Measurements from ENCODE around the gene BMPR1A. TPM values are rescaled to one million over a fixed set of nuclear protein-coding genes. Genes with fewer than 3 reads are reported as not detected.

BMPR1A gene
- total RNA-seq, 2 donors from 2014 or later, result 37.4 to 50.9 TPM

DNA sequence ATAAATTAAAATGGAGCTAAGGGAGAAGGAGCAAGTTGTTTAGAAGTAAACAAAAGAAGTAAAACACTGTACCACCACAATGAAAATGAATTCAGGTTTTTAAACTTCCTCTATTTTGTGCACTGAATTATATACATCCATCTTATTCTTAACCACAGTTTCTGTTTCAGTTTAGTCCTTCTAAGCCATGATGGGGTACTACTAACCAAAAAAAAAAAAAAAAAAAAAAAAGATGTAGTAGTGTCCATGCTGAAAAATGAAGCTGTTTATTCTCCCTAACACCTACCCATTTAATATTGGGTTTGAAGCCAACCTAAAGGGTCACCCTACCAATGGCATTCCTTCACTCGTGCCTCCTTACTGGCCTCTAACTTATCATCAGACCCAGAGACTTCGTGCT lies 3.4 kb upstream of the BMPR1A start:
- Histone ChIP-seq H3K27ac (peak overlapping the region; percentile 19), H3K4me1 (peaks cover under 1% of the 10 kb centered on the region), H3K27me3 (no peaks in the 10 kb centered on the region), H3K9ac (ENCODE audit: low read depth in 2 of 2, low read length in 2 of 2) (no peak overlapping the region), H3K4me3 (no peak overlapping the region), H3K36me3 (no peaks in the 10 kb centered on the region), H3K9me3 (no peaks in the 10 kb centered on the region)
- TF ChIP-seq, protein P1, sequence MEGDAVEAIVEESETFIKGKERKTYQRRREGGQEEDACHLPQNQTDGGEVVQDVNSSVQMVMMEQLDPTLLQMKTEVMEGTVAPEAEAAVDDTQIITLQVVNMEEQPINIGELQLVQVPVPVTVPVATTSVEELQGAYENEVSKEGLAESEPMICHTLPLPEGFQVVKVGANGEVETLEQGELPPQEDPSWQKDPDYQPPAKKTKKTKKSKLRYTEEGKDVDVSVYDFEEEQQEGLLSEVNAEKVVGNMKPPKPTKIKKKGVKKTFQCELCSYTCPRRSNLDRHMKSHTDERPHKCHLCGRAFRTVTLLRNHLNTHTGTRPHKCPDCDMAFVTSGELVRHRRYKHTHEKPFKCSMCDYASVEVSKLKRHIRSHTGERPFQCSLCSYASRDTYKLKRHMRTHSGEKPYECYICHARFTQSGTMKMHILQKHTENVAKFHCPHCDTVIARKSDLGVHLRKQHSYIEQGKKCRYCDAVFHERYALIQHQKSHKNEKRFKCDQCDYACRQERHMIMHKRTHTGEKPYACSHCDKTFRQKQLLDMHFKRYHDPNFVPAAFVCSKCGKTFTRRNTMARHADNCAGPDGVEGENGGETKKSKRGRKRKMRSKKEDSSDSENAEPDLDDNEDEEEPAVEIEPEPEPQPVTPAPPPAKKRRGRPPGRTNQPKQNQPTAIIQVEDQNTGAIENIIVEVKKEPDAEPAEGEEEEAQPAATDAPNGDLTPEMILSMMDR (IDR thresholded peaks at IDR 0.05), result no peak
- intact Hi-C loops (cut with DNase I), result no loop called here
- DNase-seq, result no peak

DNA sequence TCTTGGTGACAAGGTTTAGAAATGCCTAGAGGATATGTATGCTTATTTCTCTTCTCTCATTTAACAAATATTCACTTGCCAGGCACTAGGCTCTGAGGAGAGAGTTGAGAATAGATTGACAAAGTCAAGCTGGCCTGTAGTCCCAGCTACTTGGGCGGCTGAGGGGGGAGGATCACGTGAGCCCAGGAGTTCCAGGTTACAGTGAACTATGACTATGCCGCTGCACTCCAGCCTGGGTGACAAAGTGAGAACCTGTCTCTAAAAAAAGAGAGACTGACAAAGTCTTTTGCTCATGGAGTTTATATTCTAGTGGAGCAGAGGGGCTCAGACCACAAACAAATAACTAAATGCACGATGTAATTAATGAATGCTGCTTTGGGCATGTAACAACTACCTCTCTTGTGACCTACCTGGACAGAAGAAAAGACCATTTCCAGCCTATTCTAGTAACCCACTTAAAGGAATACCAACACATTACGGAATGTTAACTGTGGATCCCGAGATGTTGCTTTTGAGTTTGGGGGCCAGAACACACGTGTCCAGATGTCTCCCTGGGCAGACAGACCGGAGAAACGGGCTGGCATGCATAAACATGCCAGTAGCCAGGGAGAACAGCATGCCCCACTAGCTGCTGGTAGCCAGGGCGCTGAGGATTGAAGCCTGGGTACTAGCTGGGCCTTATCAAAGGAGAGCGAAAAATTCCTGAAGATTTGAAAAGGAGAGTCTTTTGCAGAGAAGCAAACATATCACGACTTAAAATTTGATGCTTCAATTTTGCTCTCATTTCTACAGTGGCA lies 2.6 kb upstream of the BMPR1A start:
- TF ChIP-seq, protein P1 (IDR thresholded peaks at IDR 0.05), result no peak
- Histone ChIP-seq H3K27ac (no peak overlapping the region), H3K36me3 (no peaks in the 10 kb centered on the region), H3K9ac (ENCODE audit: low read depth in 2 of 2, low read length in 2 of 2) (no peak overlapping the region), H3K4me1 (peaks cover 4% of the 10 kb centered on the region), H3K4me3 (no peak overlapping the region), H3K27me3 (no peaks in the 10 kb centered on the region), H3K9me3 (no peaks in the 10 kb centered on the region)
- no peak for DNase-seq
- intact Hi-C loops (cut with DNase I), result no loop called here

DNA sequence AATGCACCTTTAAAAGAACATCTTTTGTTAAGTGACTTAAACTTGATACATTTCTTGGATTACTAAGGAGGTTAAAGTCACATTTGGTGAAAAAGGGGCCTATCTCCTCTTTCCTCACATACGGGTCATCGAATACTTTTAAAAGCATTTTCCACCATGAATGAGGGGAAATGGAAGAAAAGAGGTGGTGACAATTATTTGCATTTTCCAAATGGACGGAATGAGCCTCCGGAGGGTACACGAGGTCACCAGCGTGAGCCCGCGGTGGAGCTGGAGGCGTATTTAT lies 1.0 kb upstream of the BMPR1A start:
- Histone ChIP-seq H3K9me3 (no peaks in the 10 kb centered on the region), H3K4me1 (peaks cover 4% of the 10 kb centered on the region), H3K27me3 (no peaks in the 10 kb centered on the region), H3K4me3 (peak overlapping the region; percentile 87), H3K9ac (ENCODE audit: low read depth in 2 of 2, low read length in 2 of 2) (peak overlapping the region; percentile 80 to 97), H3K36me3 (no peaks in the 10 kb centered on the region), H3K27ac (peak overlapping the region; percentile 93)
- no peak for DNase-seq
- intact Hi-C loops (cut with DNase I), result no loop called here
- TF ChIP-seq, protein P1 (IDR thresholded peaks at IDR 0.05), result no peak

DNA sequence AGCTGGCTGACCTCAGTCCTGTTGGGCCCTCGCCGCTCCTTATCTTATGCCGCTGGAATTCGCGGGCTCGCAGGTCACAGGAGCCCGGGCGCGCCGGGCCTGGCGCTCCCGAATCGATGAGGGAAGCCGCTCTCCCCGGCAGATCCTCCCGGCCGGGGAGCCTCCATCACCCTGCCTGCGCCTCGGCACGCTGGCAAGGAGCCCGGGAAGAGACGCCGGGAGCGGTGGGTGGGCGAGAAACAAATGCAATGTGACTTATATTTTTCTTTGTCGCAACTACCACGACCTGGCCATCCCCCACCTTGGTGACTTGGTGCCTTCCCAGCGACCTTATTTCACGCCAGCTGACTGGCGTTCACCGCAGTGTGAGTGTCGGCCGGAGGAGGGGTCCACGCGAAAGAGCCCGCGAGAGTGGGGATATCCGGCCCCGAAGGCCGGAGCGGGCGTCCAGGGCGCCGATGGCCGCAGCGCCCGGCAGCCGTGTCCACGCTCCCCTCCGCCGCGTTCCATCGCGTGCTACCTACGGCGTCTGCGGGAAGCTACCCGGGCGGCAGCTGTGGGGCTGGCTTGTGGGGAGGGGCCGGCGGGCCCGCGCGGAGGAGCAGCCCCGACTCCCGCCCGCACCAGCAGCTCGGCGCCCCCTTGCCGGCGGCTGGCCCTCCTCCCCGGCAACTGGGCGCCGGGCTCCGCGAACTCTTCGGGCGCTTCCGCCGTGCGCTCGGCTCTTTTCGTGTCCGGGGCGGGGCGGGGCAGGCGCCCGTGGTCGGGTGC lies 494 bp upstream of the BMPR1A start:
- peak overlapping the region; percentile 80 to 97 for H3K9ac ChIP-seq (ENCODE audit: low read depth in 2 of 2, low read length in 2 of 2)
- no peaks in the 10 kb centered on the region for H3K9me3 ChIP-seq
- H3K27ac ChIP-seq, result peak overlapping the region; percentile 93
- no peaks in the 10 kb centered on the region for H3K36me3 ChIP-seq
- TF ChIP-seq, protein P1 (IDR thresholded peaks at IDR 0.05), result no peak
- peaks cover 4% of the 10 kb centered on the region for H3K4me1 ChIP-seq
- H3K4me3 ChIP-seq, result peak overlapping the region; percentile 87
- DNase-seq, result peak; percentile 93
- H3K27me3 ChIP-seq, result no peaks in the 10 kb centered on the region
- intact Hi-C loops (cut with DNase I), result no loop called here

DNA sequence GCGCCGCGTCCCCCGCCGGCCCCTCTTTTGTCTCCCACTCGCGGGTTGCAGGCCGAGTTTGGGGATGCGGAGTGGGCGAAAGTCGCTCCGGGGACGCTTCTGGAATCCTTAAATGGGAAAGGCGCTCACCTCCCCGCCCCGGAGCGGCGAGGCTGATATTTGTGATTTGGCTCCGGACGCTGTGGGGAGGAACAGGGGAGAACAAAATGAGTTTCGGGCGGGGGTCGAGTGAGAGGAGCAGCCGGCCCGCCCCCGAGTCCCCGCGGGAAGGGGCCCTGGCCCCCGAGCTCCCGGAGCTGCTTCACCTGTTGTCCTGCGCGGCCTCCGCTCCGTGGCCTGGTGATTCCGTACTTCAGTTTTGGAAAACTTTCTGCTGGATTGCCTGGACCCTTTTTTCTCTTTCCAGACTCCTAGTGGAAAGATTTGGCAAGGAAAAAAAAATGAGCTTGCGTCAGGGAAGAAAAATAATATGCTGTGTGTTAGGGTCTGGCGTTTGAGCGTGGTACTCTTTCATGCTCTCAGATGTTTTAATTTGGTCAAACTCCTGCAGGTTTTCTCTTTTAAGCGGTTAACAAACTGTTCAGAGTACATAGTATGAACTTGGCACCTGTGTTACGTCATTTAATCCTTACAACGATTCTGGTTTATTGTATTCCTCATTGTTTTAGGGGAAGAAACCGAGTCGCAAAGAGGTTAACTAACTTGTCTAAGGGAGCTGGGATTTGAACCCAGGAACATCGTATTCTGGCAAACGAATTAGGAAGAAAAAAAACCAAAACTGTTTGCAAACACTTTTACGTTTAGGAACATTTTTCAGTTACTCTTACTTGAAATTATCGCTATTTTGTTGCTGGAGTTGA lies 924 bp downstream of the BMPR1A start:
- H3K4me3 ChIP-seq, result peak overlapping the region; percentile 87
- H3K27ac ChIP-seq, result peak overlapping the region; percentile 93
- peak overlapping the region; percentile 90 to 96 for H3K9ac ChIP-seq (ENCODE audit: low read depth in 2 of 2, low read length in 2 of 2)
- no peaks in the 10 kb centered on the region for H3K27me3 ChIP-seq
- TF ChIP-seq, protein P1 (IDR thresholded peaks at IDR 0.05), result no peak
- peaks cover 4% of the 10 kb centered on the region for H3K4me1 ChIP-seq
- no peaks in the 10 kb centered on the region for H3K9me3 ChIP-seq
- peak; percentile 49 for DNase-seq
- no peaks in the 10 kb centered on the region for H3K36me3 ChIP-seq
- intact Hi-C loops (cut with DNase I), result no loop called here
